Posterior vena cava (tissue), 2 donors: ENCODE data around the gene GTF3C5. TPM values are rescaled to one million over a fixed set of nuclear protein-coding genes. Genes with fewer than 3 reads are reported as not detected.
A peak's percentile ranks its signal among the peaks of the same experiment; 100 is the strongest.
"Not testable (repeated sequence)": the region's sequence is repeated elsewhere in the genome, so short reads cannot be mapped to it uniquely, and the experiment has no call there.

Experiments
- DNase-seq: peaks from one replicate; pipeline ENCODE4 v3.0.0-alpha.2; 2020; ENCODE audit warnings: low spot score
- intact Hi-C, 2 donors: fragments of 100-400 bp; cut with DNase I; formaldehyde crosslinking; loops; one replicate each; pipeline versions ENCODE4 v1.14.1 to v1.14.2; 2022 to 2023
- total RNA-seq, 2 donors: library from RNA; stranded (reverse); fragmentation: NEBNext Ultra II Directional; extraction: Animal tissue kit (Norgen Biotek cat#: 25700); gene quantifications; one replicate each; pipeline ENCODE4 v1.2.1, GENCODE V29; 2021
- donor health status: DM: yes; HTN: yes; CAD: no.
- donor health status: DM: yes; HTN: yes; CAD: no.

GTF3C5 gene
- total RNA-seq, 2 donors from 2014 or later: 25.9 to 27.9 TPM

DNA sequence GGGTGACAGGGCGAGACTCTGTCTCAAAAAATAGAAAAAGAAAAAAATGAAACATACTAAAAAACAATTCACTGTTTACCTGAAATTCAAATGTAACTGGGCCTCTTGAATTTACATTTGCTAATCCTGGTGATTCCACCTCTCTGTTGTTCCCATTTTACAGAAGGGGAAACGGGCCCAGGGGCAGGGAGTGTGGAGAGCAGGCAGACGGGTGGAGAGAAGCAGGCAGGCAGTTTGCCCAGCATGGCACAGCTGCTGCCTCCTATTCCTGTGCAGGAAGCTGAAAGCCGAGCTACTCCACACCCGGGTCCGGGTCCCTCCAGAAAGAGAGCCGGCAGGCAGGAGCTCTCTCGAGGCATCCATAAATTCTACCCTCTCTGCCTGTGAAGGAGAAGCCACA lies 31.8 kb downstream of the GTF3C5 start:
- intact Hi-C loops, DNase-seq: not testable (repeated sequence)

DNA sequence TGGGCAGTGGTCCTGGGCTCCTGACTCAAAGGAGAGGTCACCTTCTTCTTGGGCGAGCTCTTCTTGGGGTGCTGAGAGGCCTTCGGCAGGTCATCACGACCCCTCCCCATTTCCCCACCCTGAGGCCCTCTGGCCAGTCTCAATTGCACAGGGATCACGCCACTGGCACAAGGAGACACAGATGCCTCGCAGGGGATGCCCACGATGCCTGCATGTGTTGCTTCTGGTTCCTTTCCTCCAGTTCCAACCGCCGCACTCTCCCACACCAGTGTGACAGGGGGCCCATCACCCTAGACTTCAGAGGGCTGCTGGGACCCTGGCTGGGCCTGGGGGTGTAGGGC lies 32.3 kb downstream of the GTF3C5 start:
- DNase-seq: no peak
- intact Hi-C loops: no loop called here

GRCh38 chr9:133063500-133064231 lies 32.9 kb downstream of the GTF3C5 start:
- no peak for DNase-seq
- intact Hi-C loops: no loop called here

GRCh38 chr9:133064241-133065069 lies 33.7 kb downstream of the GTF3C5 start:
- intact Hi-C loops: no loop called here
- DNase-seq: no peak

DNA sequence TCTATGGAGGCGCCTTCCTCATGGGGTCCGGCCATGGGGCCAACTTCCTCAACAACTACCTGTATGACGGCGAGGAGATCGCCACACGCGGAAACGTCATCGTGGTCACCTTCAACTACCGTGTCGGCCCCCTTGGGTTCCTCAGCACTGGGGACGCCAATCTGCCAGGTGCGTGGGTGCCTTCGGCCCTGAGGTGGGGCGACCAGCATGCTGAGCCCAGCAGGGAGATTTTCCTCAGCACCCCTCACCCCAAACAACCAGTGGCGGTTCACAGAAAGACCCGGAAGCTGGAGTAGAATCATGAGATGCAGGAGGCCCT lies 34.2 kb downstream of the GTF3C5 start:
- no peak for DNase-seq
- intact Hi-C loops: no loop called here

- DNase-seq: no peak
These were observed 35.6 kb downstream of the GTF3C5 start for GRCh38 chr9:133066181-133066983.

DNA sequence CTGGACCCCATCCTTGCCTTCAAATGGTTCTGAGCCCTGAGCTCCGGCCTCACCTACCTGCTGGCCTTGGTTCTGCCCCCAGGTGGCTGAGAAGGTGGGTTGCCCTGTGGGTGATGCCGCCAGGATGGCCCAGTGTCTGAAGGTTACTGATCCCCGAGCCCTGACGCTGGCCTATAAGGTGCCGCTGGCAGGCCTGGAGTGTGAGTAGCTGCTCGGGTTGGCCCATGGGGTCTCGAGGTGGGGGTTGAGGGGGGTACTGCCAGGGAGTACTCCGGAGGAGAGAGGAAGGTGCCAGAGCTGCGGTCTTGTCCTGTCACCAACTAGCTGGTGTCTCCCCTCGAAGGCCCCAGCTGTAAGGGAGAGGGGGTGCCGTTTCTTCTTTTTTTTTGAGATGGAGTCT lies 36.2 kb downstream of the GTF3C5 start:
- intact Hi-C loops: no loop called here
- no peak for DNase-seq

More at GRCh38 chr9:133066181-133066983, 35.6 kb downstream of the GTF3C5 start:
- intact Hi-C loops: no loop called here

GRCh38 chr9:133067813-133068212 lies 37.0 kb downstream of the GTF3C5 start:
- intact Hi-C loops: no loop called here
- DNase-seq: no peak

GRCh38 chr9:133068431-133068830 lies 37.6 kb downstream of the GTF3C5 start:
- intact Hi-C loops, DNase-seq: not testable (repeated sequence)

DNA sequence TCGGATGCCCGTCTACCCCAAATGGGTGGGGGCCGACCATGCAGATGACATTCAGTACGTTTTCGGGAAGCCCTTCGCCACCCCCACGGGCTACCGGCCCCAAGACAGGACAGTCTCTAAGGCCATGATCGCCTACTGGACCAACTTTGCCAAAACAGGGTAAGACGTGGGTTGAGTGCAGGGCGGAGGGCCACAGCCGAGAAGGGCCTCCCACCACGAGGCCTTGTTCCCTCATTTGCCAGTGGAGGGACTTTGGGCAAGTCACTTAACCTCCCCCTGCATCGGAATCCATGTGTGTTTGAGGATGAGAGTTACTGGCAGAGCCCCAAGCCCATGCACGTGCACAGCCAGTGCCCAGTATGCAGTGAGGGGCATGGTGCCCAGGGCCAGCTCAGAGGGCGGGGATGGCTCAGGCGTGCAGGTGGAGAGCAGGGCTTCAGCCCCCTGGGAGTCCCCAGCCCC lies 39.7 kb downstream of the GTF3C5 start:
- intact Hi-C loops: not testable (repeated sequence)
- peak; percentile 71 for DNase-seq

- DNase-seq: peak; percentile 40
- intact Hi-C loops: not testable (repeated sequence)
These were observed 40.2 kb downstream of the GTF3C5 start for GRCh38 chr9:133070985-133071384.

- intact Hi-C loops: no loop called here
- DNase-seq: peak; percentile 43
These were observed 40.8 kb downstream of the GTF3C5 start for GRCh38 chr9:133071484-133072150.

GRCh38 chr9:133072210-133072609 lies 41.4 kb downstream of the GTF3C5 start:
- intact Hi-C loops: not testable (repeated sequence)

GRCh38 chr9:133073086-133074014 lies 42.6 kb downstream of the GTF3C5 start:
- intact Hi-C loops: no loop called here

More at GRCh38 chr9:133072210-133072609, 41.4 kb downstream of the GTF3C5 start:
- DNase-seq: not testable (repeated sequence)

GRCh38 chr9:133074111-133074651 lies 43.4 kb downstream of the GTF3C5 start:
- no peak for DNase-seq
- intact Hi-C loops: no loop called here

More at GRCh38 chr9:133073086-133074014, 42.6 kb downstream of the GTF3C5 start:
- DNase-seq: no peak

DNA sequence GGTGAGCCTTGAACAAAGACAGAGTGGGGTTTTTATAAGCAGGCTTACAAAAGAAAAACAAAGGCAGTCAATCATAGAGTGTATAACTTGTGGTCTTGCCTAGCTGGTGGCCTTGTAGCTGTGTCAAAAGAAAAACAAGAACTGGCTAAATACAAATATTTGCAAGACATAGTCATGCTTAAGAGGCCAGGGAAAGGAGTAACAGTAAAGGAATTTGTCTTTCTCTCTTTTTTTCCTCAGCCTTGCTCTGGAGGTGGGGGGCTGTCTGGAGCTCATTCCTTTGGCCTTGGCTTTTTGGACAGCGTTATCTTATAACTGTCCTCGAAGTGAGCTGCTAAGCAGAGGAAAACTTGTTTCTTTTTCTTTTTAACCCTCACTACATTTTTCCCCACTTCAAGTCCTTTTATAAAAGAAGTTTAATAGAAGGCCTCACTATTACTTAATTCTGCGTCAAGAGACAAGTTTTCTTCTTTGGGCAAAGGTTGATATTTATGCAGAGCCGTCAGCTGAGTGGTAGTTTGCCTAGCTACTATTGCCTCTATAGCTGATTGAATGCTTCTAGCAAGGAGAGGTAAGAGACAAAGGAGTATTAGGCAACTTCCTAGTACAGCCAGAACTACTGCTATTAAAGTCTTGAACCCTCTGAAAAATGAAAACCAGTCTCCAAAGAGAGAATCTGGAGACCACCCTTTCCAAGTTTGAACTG lies 45.3 kb downstream of the GTF3C5 start:
- DNase-seq: no peak
- intact Hi-C loops: no loop called here

- no peak for DNase-seq
- intact Hi-C loops: no loop called here
These were observed 45.9 kb downstream of the GTF3C5 start for GRCh38 chr9:133076691-133077090.
